Keratinocyte (primary cell): ENCODE data around the gene KIF14. TPM values are rescaled to one million over a fixed set of nuclear protein-coding genes. Genes with fewer than 3 reads are reported as not detected.

Experiments
- DNase-seq: peaks from one replicate; pipeline ENCODE4 v3.0.0-alpha.2; 2011; ENCODE audit warnings: low read depth, missing footprints, low spot score
- FAIRE-seq: peaks from 2 replicates; lab custom pipeline; 2011; peaks lifted over from hg19 to GRCh38; lab: Jason Lieb, UNC
- H2AFZ ChIP-seq: 2 replicates; pipeline ENCODE4 v1.6.0; 2012; ENCODE audit warnings: low read length, control low read depth, inconsistent platforms; ENCODE audit not compliant: control insufficient read depth
- H3K27ac ChIP-seq: 2 replicates; pipeline ENCODE4 v1.5.1; 2011; ENCODE audit warnings: low read length; ENCODE audit not compliant: control insufficient read depth, insufficient read depth
- H3K27me3 ChIP-seq: 3 replicates; pipeline ENCODE4 v1.6.0; 2011; ENCODE audit warnings: low read length; ENCODE audit not compliant: control insufficient read depth, insufficient read depth; ENCODE audit errors: extremely low read depth
- H3K36me3 ChIP-seq, 2 experiments: 2 replicates in 1 of 2; 3 replicates in 1 of 2; pipeline ENCODE4 v1.5.1; 2011; ENCODE audit warnings: low read length in 2 of 2, mild to moderate bottlenecking in 1 of 2; ENCODE audit not compliant: control insufficient read depth in 2 of 2, insufficient read depth in 2 of 2; ENCODE audit errors: extremely low read depth in 1 of 2
- H3K4me1 ChIP-seq: 3 replicates; pipeline ENCODE4 v1.5.1; 2011; ENCODE audit warnings: low read length; ENCODE audit not compliant: control insufficient read depth, insufficient read depth; ENCODE audit errors: extremely low read depth
- H3K4me2 ChIP-seq: 3 replicates; pipeline ENCODE4 v1.6.0; 2011; ENCODE audit warnings: low read depth, low read length; ENCODE audit not compliant: control insufficient read depth, insufficient read depth; ENCODE audit errors: extremely low read depth
- H3K4me3 ChIP-seq, 3 experiments: fragments of 200-600 bp in 1 of 3; sonication (generic) in 1 of 3; 2 replicates in 2 of 3; 3 replicates in 1 of 3; pipeline ENCODE4 v1.5.1; 2011 to 2016; ENCODE audit warnings: low read length in 3 of 3, mild to moderate bottlenecking in 3 of 3, control low read depth in 2 of 3, inconsistent platforms in 1 of 3, low read depth in 1 of 3, mixed read lengths in 1 of 3, mixed run types in 1 of 3, moderate library complexity in 1 of 3; ENCODE audit not compliant: control insufficient read depth in 2 of 3, insufficient read depth in 2 of 3; ENCODE audit errors: extremely low read depth in 1 of 3
- H3K79me2 ChIP-seq: 2 replicates; pipeline ENCODE4 v1.6.0; 2012; ENCODE audit warnings: low read length; ENCODE audit not compliant: control insufficient read depth, insufficient read depth
- H3K9ac ChIP-seq: 3 replicates; pipeline ENCODE4 v1.6.0; 2011; ENCODE audit warnings: low read length; ENCODE audit not compliant: control insufficient read depth, insufficient read depth; ENCODE audit errors: extremely low read depth
- H3K9me1 ChIP-seq: 3 replicates; pipeline ENCODE4 v1.6.0; 2011; ENCODE audit warnings: low read length; ENCODE audit not compliant: control insufficient read depth, insufficient read depth; ENCODE audit errors: extremely low read depth
- H3K9me3 ChIP-seq: 2 replicates; pipeline ENCODE4 v1.5.1; 2012; ENCODE audit warnings: low read depth, low read length; ENCODE audit not compliant: control insufficient read depth
- H4K20me1 ChIP-seq: 3 replicates; pipeline ENCODE4 v1.6.0; 2011; ENCODE audit warnings: low read length; ENCODE audit not compliant: control insufficient read depth, insufficient read depth; ENCODE audit errors: extremely low read depth
- CTCF ChIP-seq, 3 experiments: IDR thresholded peaks in 1 of 3; conservative IDR thresholded peaks in 1 of 3; optimal IDR thresholded peaks in 1 of 3; 2 replicates in 2 of 3; 3 replicates in 1 of 3; pipeline versions ENCODE3 to v1.5.1; 2011; ENCODE audit warnings: low read length in 3 of 3, mild to moderate bottlenecking in 3 of 3, moderate library complexity in 2 of 3, control low read depth in 1 of 3, inconsistent platforms in 1 of 3; ENCODE audit not compliant: insufficient read depth in 2 of 3; ENCODE audit errors: extremely low read depth in 1 of 3
- EZH2 ChIP-seq: IDR thresholded peaks from one replicate; pipeline ENCODE4 v1.6.1; 2012; ENCODE audit warnings: inconsistent platforms, mild to moderate bottlenecking, low read length, moderate library complexity
- dilution Hi-C: fragments of 300-500 bp; cut with MboI; formaldehyde crosslinking; loops from one replicate; pipeline ENCODE4 v1.7.0; 2020; ENCODE audit warnings: low sequenced_read_pairs; ENCODE audit not compliant: extremely low pct_ligation_motif_present
- polyA plus RNA-seq, 5 experiments: library from polyadenylated mRNA; depleted of rRNA in 3 of 5; stranded (reverse) in 3 of 5; stranded (forward) in 1 of 5; unstranded in 1 of 5; fragments of >200 nt; gene quantifications; 1 replicate in 1 of 5; 2 replicates in 3 of 5; 3 replicates in 1 of 5; pipeline versions ENCODE4 v1.2.1 to v1.2.3, GENCODE V29; 2011 to 2012; ENCODE audit warnings: missing spikeins in 2 of 5, low read depth in 1 of 5, low replicate concordance in 1 of 5

KIF14 gene
- polyA plus RNA-seq, 1 donor (not counting 4 experiments of a cell fraction or from before 2014, with no cell fraction given), result 6.2 TPM

GRCh38 chr1:200638073-200638472 lies 17.5 kb upstream of the KIF14 start:
- no peak overlapping the region for H3K4me3 ChIP-seq
- H3K27me3 ChIP-seq, result no peaks in the 10 kb centered on the region
- H3K9me1 ChIP-seq, result no peaks in the 10 kb centered on the region
- dilution Hi-C loops, result no loop called here
- H3K4me1 ChIP-seq, result peaks cover 19% of the 10 kb centered on the region
- no peak overlapping the region for H2AFZ ChIP-seq
- H3K4me2 ChIP-seq, result no peak overlapping the region
- DNase-seq (no peak), FAIRE-seq (no peak)
- H3K36me3 ChIP-seq, result no peaks in the 10 kb centered on the region
- H3K9me3 ChIP-seq, result no peaks in the 10 kb centered on the region
- no peak overlapping the region for H3K9ac ChIP-seq
- no peak overlapping the region for H3K27ac ChIP-seq
- TF ChIP-seq EZH2 (no peak), CTCF (optimal IDR thresholded peaks at IDR 0.05 in 1 of 3, IDR thresholded peaks at IDR 0.05 in 1 of 3, conservative IDR thresholded peaks at IDR 0.05 in 1 of 3; ENCODE audit: extremely low read depth in 1 of 3, insufficient read depth in 2 of 3, low read length in 3 of 3) (peak in 1 of 3 experiments; percentile 7)
- no peaks in the 10 kb centered on the region for H4K20me1 ChIP-seq
- no peaks in the 10 kb centered on the region for H3K79me2 ChIP-seq

- H3K4me1 ChIP-seq, result peaks cover 19% of the 10 kb centered on the region
- H3K36me3 ChIP-seq, result no peaks in the 10 kb centered on the region
- no peaks in the 10 kb centered on the region for H4K20me1 ChIP-seq
- no peak overlapping the region for H3K4me2 ChIP-seq
- DNase-seq (no peak), FAIRE-seq (no peak)
- no peak for TF ChIP-seq CTCF (optimal IDR thresholded peaks at IDR 0.05 in 1 of 3, IDR thresholded peaks at IDR 0.05 in 1 of 3, conservative IDR thresholded peaks at IDR 0.05 in 1 of 3; ENCODE audit: extremely low read depth in 1 of 3, insufficient read depth in 2 of 3, low read length in 3 of 3)
- TF ChIP-seq EZH2, result no peak
- H3K27ac ChIP-seq, result no peak overlapping the region
- H3K9me1 ChIP-seq, result no peaks in the 10 kb centered on the region
- dilution Hi-C loops, result no loop called here
- no peak overlapping the region for H3K4me3 ChIP-seq
- no peak overlapping the region for H2AFZ ChIP-seq
- no peaks in the 10 kb centered on the region for H3K79me2 ChIP-seq
- no peak overlapping the region for H3K9ac ChIP-seq
- H3K27me3 ChIP-seq, result no peaks in the 10 kb centered on the region
- no peaks in the 10 kb centered on the region for H3K9me3 ChIP-seq
Observed at GRCh38 chr1:200636681-200637080, 16.1 kb upstream of the KIF14 start.
